Smooth muscle cell (in vitro differentiated cells): ENCODE measurements around the gene GNB1L. TPM values are rescaled to one million over a fixed set of nuclear protein-coding genes. Genes with fewer than 3 reads are reported as not detected.

Experiments used
- DNase-seq: peaks from one replicate; lab custom pipeline; 2025; ENCODE audit not compliant: unreplicated experiment; lab: John Stamatoyannopoulos, UW
- H2AFZ ChIP-seq: fragments of 200-600 bp; sonication (generic); 2 replicates; pipeline ENCODE4 v1.6.0; 2016; ENCODE audit warnings: antibody characterized with exemption, low read depth, mild to moderate bottlenecking
- H3F3A ChIP-seq: fragments of 200-600 bp; sonication (generic); 2 replicates; pipeline ENCODE4 v1.6.0; 2017; ENCODE audit warnings: antibody characterized with exemption, low read depth
- H3K27ac ChIP-seq: fragments of 200-600 bp; sonication (generic); 2 replicates; pipeline ENCODE4 v1.5.1; 2016; ENCODE audit warnings: low read depth, mild to moderate bottlenecking
- H3K27me3 ChIP-seq: fragments of 200-600 bp; sonication (generic); 2 replicates; pipeline ENCODE4 v1.6.1; 2016; ENCODE audit warnings: low read depth, mild to moderate bottlenecking
- H3K36me3 ChIP-seq: fragments of 200-600 bp; sonication (generic); 2 replicates; pipeline ENCODE4 v1.5.1; 2016; ENCODE audit warnings: low read depth
- H3K4me1 ChIP-seq: fragments of 200-600 bp; sonication (generic); 2 replicates; pipeline ENCODE4 v1.5.1; 2016; ENCODE audit warnings: low read depth
- H3K4me2 ChIP-seq: fragments of 200-600 bp; sonication (generic); 2 replicates; pipeline ENCODE4 v1.6.0; 2016; ENCODE audit warnings: mild to moderate bottlenecking
- H3K4me3 ChIP-seq: fragments of 200-600 bp; sonication (generic); 2 replicates; pipeline ENCODE4 v1.5.1; 2016; ENCODE audit warnings: mild to moderate bottlenecking
- H3K79me2 ChIP-seq: fragments of 200-600 bp; sonication (generic); 2 replicates; pipeline ENCODE4 v1.6.0; 2016; ENCODE audit warnings: low read depth, mild to moderate bottlenecking
- H3K9ac ChIP-seq: fragments of 200-600 bp; sonication (generic); 2 replicates; pipeline ENCODE4 v1.6.0; 2016; ENCODE audit warnings: low read depth
- H3K9me3 ChIP-seq: fragments of 200-600 bp; sonication (generic); replicated peaks from 2 replicates; pipeline ENCODE4 v1.5.1; 2016; ENCODE audit warnings: low read depth
- H4K20me1 ChIP-seq: fragments of 200-600 bp; sonication (generic); 2 replicates; pipeline ENCODE4 v1.6.0; 2016; ENCODE audit warnings: low read depth
- WGBS: methylation state at CpG from one replicate; pipeline ENCODE4 v1.1.7; 2016; ENCODE audit warnings: low lambda C conversion rate; 5-methylcytosine and 5-hydroxymethylcytosine counted together
- polyA plus RNA-seq: library from polyadenylated mRNA; unstranded; fragments of >200 nt; fragmentation: Nextera tagmentation; extraction: Ambion mirVana; gene quantifications from 2 replicates; pipeline ENCODE4 v1.2.1, GENCODE V29; 2016
- total RNA-seq: library from RNA; depleted of rRNA; stranded (reverse); fragments of >200 nt; gene quantifications from 2 replicates; pipeline ENCODE4 v1.2.3, GENCODE V29; 2014
- TF ChIP-seq, protein P1 (sequence below): fragments of 200-600 bp; sonication (generic); IDR thresholded peaks from 2 replicates; pipeline ENCODE4 v1.5.1; 2017; ENCODE audit warnings: borderline replicate concordance, mild to moderate bottlenecking, antibody characterized with exemption; ENCODE audit not compliant: insufficient read depth, poor library complexity, severe bottlenecking

The GNB1L gene
- total and polyA plus RNA-seq, 2 experiments from 2014 or later, result 4.1 to 7.4 TPM

GRCh38 chr22:19814428-19814827 lies 40.2 kb downstream of the GNB1L start:
- H3K36me3 ChIP-seq, result no peaks in the 10 kb centered on the region
- no peak overlapping the region for H2AFZ ChIP-seq
- H3K9me3 ChIP-seq, result no peaks in the 10 kb centered on the region
- no peak overlapping the region for H3K4me2 ChIP-seq
- no peak overlapping the region for H3K4me3 ChIP-seq
- H3K27me3 ChIP-seq, result no peaks in the 10 kb centered on the region
- DNase-seq, result no peak
- no peaks in the 10 kb centered on the region for H3K4me1 ChIP-seq
- no peaks in the 10 kb centered on the region for H3F3A ChIP-seq
- no peaks in the 10 kb centered on the region for H3K79me2 ChIP-seq
- H3K9ac ChIP-seq, result no peak overlapping the region
- TF ChIP-seq, protein P1, sequence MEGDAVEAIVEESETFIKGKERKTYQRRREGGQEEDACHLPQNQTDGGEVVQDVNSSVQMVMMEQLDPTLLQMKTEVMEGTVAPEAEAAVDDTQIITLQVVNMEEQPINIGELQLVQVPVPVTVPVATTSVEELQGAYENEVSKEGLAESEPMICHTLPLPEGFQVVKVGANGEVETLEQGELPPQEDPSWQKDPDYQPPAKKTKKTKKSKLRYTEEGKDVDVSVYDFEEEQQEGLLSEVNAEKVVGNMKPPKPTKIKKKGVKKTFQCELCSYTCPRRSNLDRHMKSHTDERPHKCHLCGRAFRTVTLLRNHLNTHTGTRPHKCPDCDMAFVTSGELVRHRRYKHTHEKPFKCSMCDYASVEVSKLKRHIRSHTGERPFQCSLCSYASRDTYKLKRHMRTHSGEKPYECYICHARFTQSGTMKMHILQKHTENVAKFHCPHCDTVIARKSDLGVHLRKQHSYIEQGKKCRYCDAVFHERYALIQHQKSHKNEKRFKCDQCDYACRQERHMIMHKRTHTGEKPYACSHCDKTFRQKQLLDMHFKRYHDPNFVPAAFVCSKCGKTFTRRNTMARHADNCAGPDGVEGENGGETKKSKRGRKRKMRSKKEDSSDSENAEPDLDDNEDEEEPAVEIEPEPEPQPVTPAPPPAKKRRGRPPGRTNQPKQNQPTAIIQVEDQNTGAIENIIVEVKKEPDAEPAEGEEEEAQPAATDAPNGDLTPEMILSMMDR, result no peak
- no peak overlapping the region for H3K27ac ChIP-seq
- 96% methylated on average over 5 of the region's 5 CpGs for WGBS
- H4K20me1 ChIP-seq, result no peaks in the 10 kb centered on the region

- no peaks in the 10 kb centered on the region for H3K27me3 ChIP-seq
- no peaks in the 10 kb centered on the region for H3F3A ChIP-seq
- no peaks in the 10 kb centered on the region for H3K36me3 ChIP-seq
- no peaks in the 10 kb centered on the region for H3K9me3 ChIP-seq
- H3K27ac ChIP-seq, result no peak overlapping the region
- no peak overlapping the region for H2AFZ ChIP-seq
- no peak overlapping the region for H3K4me2 ChIP-seq
- 94% methylated on average over 11 of the region's 11 CpGs for WGBS
- H3K4me1 ChIP-seq, result no peaks in the 10 kb centered on the region
- TF ChIP-seq, protein P1, result no peak
- no peaks in the 10 kb centered on the region for H3K79me2 ChIP-seq
- no peak for DNase-seq
- H4K20me1 ChIP-seq, result no peaks in the 10 kb centered on the region
- no peak overlapping the region for H3K4me3 ChIP-seq
- H3K9ac ChIP-seq, result no peak overlapping the region
Observed at GRCh38 chr22:19812910-19813309, 41.8 kb downstream of the GNB1L start.

GRCh38 chr22:19811811-19812771 lies 42.6 kb downstream of the GNB1L start:
- H2AFZ ChIP-seq, result no peak overlapping the region
- WGBS, result 96% methylated on average over 33 of the region's 36 CpGs
- H3K36me3 ChIP-seq, result no peaks in the 10 kb centered on the region
- H3K79me2 ChIP-seq, result no peaks in the 10 kb centered on the region
- H3K27me3 ChIP-seq, result no peaks in the 10 kb centered on the region
- TF ChIP-seq, protein P1, result no peak
- no peak overlapping the region for H3K4me3 ChIP-seq
- H3K4me1 ChIP-seq, result no peaks in the 10 kb centered on the region
- no peak overlapping the region for H3K9ac ChIP-seq
- H4K20me1 ChIP-seq, result no peaks in the 10 kb centered on the region
- no peaks in the 10 kb centered on the region for H3F3A ChIP-seq
- no peaks in the 10 kb centered on the region for H3K9me3 ChIP-seq
- H3K27ac ChIP-seq, result no peak overlapping the region
- no peak overlapping the region for H3K4me2 ChIP-seq
- no peak for DNase-seq
